ENCODE results near the gene IGSF6. TPM values are rescaled to one million over a fixed set of nuclear protein-coding genes. Genes with fewer than 3 reads are reported as not detected.

Gene IGSF6
- total and polyA plus RNA-seq, 2 of the 4 experiments (the other 2 are of a cell fraction): not detected

DNA sequence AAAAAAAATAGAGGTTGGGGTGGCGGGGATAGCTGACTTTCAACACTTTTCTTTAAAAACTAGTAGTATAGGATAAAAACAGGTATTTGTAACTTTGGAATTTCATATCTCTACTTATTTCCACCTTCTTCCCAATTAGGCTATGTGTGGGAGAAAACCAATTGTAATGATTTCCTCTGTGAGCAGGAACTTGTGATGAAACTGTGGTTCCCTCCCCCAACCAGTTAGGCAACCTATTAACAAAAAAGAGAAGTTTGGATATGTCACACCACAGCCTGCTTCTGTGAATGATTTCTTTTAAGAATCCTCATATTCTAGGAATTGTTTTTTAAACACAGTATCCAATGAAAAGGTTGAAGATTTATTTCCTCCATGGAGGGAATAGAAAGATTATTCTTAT lies 1.9 kb downstream of the IGSF6 start:
- Histone ChIP-seq H3K18ac (ENCODE audit: low read depth, low read length) (no peak overlapping the region), H2AFZ (replicated peaks; ENCODE audit: low read length, poor library complexity) (no peak overlapping the region), H2BK20ac (ENCODE audit: low read depth, low read length) (no peak overlapping the region), H3K4me2 (ENCODE audit: low read depth, low read length) (no peak overlapping the region), H4K20me1 (ENCODE audit: insufficient read depth, low read length) (peaks cover 9% of the 10 kb centered on the region; the same call in 1 of the 2 replicates), H4K5ac (ENCODE audit: low read depth, low read length) (no peak overlapping the region), H2AK9ac (replicated peaks; ENCODE audit: low read depth, low read length, poor library complexity) (no peak overlapping the region), H3K9me3 (ENCODE audit: control insufficient read depth, insufficient read depth, low read length) (no peaks in the 10 kb centered on the region), H3K4ac (ENCODE audit: low read depth, low read length) (no peak overlapping the region), H3K9me1 (ENCODE audit: insufficient read depth, low read length) (no peaks in the 10 kb centered on the region; the same call in 1 of the 2 replicates), H3K9ac (ENCODE audit: low read depth, low read length) (no peak overlapping the region), H3K56ac (ENCODE audit: extremely low read depth, insufficient read depth, low read length) (no peak overlapping the region), H2AK5ac (ENCODE audit: low read depth, low read length) (no peak overlapping the region), H3K4me3 (ENCODE audit: insufficient read depth, low read depth, low read length) (no peak overlapping the region), H3K14ac (replicated peaks; ENCODE audit: low read depth, low read length) (no peak overlapping the region), H3K27ac (ENCODE audit: insufficient read depth, low read length) (no peak overlapping the region), H2BK120ac (ENCODE audit: low read depth, low read length) (no peak overlapping the region), H3K4me1 (ENCODE audit: control insufficient read depth, insufficient read depth, low read length) (peaks cover 2% of the 10 kb centered on the region; the same call in 1 of the 2 replicates), H3K79me1 (ENCODE audit: low read depth in 1 of 2, low read length in 2 of 2) (peaks cover 30 to 49% of the 10 kb centered on the region in 2 experiments), H4K91ac (ENCODE audit: insufficient read depth, low read depth, low read length) (no peak overlapping the region), H3K23ac (ENCODE audit: low read depth, low read length) (no peak overlapping the region), H2BK15ac (ENCODE audit: low read depth, low read length) (no peak overlapping the region), H3K27me3 (ENCODE audit: control insufficient read depth, insufficient read depth, low read length) (no peaks in the 10 kb centered on the region), H3K36me3 (ENCODE audit: control insufficient read depth, insufficient read depth, low read length) (peaks cover 7% of the 10 kb centered on the region), H2BK5ac (ENCODE audit: low read depth, low read length, poor library complexity, severe bottlenecking) (no peak overlapping the region), H4K8ac (ENCODE audit: low read depth in 2 of 2, low read length in 2 of 2) (no peak overlapping the region)
- no peak for TF ChIP-seq CHD1 (IDR thresholded peaks at IDR 0.05; ENCODE audit: low read depth, low read length)
- TF ChIP-seq RAD21 (IDR thresholded peaks at IDR 0.05; ENCODE audit: low read length): no peak
- TF ChIP-seq, protein P1, sequence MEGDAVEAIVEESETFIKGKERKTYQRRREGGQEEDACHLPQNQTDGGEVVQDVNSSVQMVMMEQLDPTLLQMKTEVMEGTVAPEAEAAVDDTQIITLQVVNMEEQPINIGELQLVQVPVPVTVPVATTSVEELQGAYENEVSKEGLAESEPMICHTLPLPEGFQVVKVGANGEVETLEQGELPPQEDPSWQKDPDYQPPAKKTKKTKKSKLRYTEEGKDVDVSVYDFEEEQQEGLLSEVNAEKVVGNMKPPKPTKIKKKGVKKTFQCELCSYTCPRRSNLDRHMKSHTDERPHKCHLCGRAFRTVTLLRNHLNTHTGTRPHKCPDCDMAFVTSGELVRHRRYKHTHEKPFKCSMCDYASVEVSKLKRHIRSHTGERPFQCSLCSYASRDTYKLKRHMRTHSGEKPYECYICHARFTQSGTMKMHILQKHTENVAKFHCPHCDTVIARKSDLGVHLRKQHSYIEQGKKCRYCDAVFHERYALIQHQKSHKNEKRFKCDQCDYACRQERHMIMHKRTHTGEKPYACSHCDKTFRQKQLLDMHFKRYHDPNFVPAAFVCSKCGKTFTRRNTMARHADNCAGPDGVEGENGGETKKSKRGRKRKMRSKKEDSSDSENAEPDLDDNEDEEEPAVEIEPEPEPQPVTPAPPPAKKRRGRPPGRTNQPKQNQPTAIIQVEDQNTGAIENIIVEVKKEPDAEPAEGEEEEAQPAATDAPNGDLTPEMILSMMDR (conservative IDR thresholded peaks at IDR 0.05; ENCODE audit: low read depth, low read length): no peak
- no peak for TF ChIP-seq MAFK (IDR thresholded peaks at IDR 0.05; ENCODE audit: low read depth, low read length)
- no peak for TF ChIP-seq POLR2A (IDR thresholded peaks at IDR 0.05; ENCODE audit: low read depth, low read length)
- no peak for TF ChIP-seq FOS (IDR thresholded peaks at IDR 0.05; ENCODE audit: low read depth, low read length)
- no peak for TF ChIP-seq SMC3 (IDR thresholded peaks at IDR 0.05; ENCODE audit: low read depth, low read length)
- no peak for TF ChIP-seq RFX5 (IDR thresholded peaks at IDR 0.05; ENCODE audit: low read depth, low read length)
- TF ChIP-seq CEBPB (IDR thresholded peaks at IDR 0.05; ENCODE audit: low read depth, low read length): no peak
- no peak for TF ChIP-seq BHLHE40 (IDR thresholded peaks at IDR 0.05; ENCODE audit: low read depth, low read length)
- no peak for TF ChIP-seq NFE2L2 (IDR thresholded peaks at IDR 0.05; ENCODE audit: low read depth, low read length)
- no peak for TF ChIP-seq MAZ (IDR thresholded peaks at IDR 0.05; ENCODE audit: borderline replicate concordance, low read depth, low read length)
- TF ChIP-seq, protein P2, sequence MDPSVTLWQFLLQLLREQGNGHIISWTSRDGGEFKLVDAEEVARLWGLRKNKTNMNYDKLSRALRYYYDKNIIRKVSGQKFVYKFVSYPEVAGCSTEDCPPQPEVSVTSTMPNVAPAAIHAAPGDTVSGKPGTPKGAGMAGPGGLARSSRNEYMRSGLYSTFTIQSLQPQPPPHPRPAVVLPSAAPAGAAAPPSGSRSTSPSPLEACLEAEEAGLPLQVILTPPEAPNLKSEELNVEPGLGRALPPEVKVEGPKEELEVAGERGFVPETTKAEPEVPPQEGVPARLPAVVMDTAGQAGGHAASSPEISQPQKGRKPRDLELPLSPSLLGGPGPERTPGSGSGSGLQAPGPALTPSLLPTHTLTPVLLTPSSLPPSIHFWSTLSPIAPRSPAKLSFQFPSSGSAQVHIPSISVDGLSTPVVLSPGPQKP (IDR thresholded peaks at IDR 0.05; ENCODE audit: borderline replicate concordance, low read depth, low read length): no peak
- TF ChIP-seq RCOR1 (IDR thresholded peaks at IDR 0.05; ENCODE audit: insufficient replicate concordance, low read length): no peak
- DNase-seq: no peak
- ATAC-seq (ENCODE audit: low read depth): no peak
- dilution Hi-C loops (cut with HindIII; ENCODE audit: low sequenced_read_pairs, unreplicated experiment) (no loop called here), intact Hi-C loops (cut with micrococcal nuclease) (no loop called here), in situ Hi-C loops (cut with MboI; ENCODE audit: low sequenced_read_pairs) (loop anchor here (10.0 kb wide), 1 partner anchor 56 kb away; the partner anchor contains the start of gene METTL9)
- ChIA-PET POLR2A (ENCODE audit: unreplicated experiment) (no interaction called here), CTCF (interaction anchor here (0.7 kb wide), 1 partner anchor 21 kb away, joined by 4 read pairs; no protein-coding TSS in a partner anchor)
- WGBS, 2 experiments (ENCODE audit: extremely low coverage in 2 of 2, insufficient read length in 1 of 2): no CpG with 5 or more reads among the region's 1 CpG
- BruUV-seq (replicated peaks): no TSS peak

Measured in IMR-90 (cell line).